ENCODE data around the gene ID4. TPM values are rescaled to one million over a fixed set of nuclear protein-coding genes. Genes with fewer than 3 reads are reported as not detected.

Gene ID4
- total RNA-seq, 2 donors from 2014 or later = 63.6 to 69.1 TPM

GRCh38 chr6:19812512-19813119 is 24.6 kb upstream of the ID4 start:
- WGBS = 61% methylated on average over 6 of the region's 6 CpGs
- H3K27ac ChIP-seq = no peak overlapping the region
- DNase-seq (ENCODE audit: low spot score) = no peak

GRCh38 chr6:19818805-19819204 is 18.4 kb upstream of the ID4 start:
- Histone ChIP-seq H3K4me3 (no peak overlapping the region), H3K27ac (no peak overlapping the region), H3K9me3 (no peaks in the 10 kb centered on the region), H3K27me3 (replicated peaks; ENCODE audit: insufficient read depth) (no peaks in the 10 kb centered on the region), H3K36me3 (no peaks in the 10 kb centered on the region), H3K4me1 (replicated peaks) (no peaks in the 10 kb centered on the region)
- no peak for TF ChIP-seq CTCF (IDR thresholded peaks at IDR 0.05)
- no peak for TF ChIP-seq POLR2A (IDR thresholded peaks at IDR 0.05)
- no peak for TF ChIP-seq POLR2AphosphoS5 (IDR thresholded peaks at IDR 0.05)
- DNase-seq (ENCODE audit: low spot score) = no peak
- 83% methylated on average over 2 of the region's 2 CpGs for WGBS
- intact Hi-C loops (cut with DNase I) = loop anchor here (10.0 kb wide), 1 partner anchor 824 kb away; no protein-coding TSS in a partner anchor

More at GRCh38 chr6:19812512-19813119, 24.6 kb upstream of the ID4 start:
- TF ChIP-seq POLR2AphosphoS5 (IDR thresholded peaks at IDR 0.05) (peak; percentile 47), POLR2A (IDR thresholded peaks at IDR 0.05) (no peak), CTCF (IDR thresholded peaks at IDR 0.05) (peak in 3 of 4 experiments; percentile 52 to 59 (median 53))
- no peaks in the 10 kb centered on the region for H3K27me3 ChIP-seq (replicated peaks; ENCODE audit: insufficient read depth)
- H3K4me3 ChIP-seq = no peak overlapping the region
- H3K9me3 ChIP-seq = no peaks in the 10 kb centered on the region
- intact Hi-C loops (cut with DNase I) = loop anchor here (5.0 to 10.0 kb wide), 2 partner anchors 40 to 818 kb away; no protein-coding TSS in a partner anchor
- no peaks in the 10 kb centered on the region for H3K4me1 ChIP-seq (replicated peaks)
- H3K36me3 ChIP-seq = no peaks in the 10 kb centered on the region

- DNase-seq (ENCODE audit: low spot score) = peak; percentile 77
- peak overlapping the region in 1 of 2 donors; percentile 54 for H3K27ac ChIP-seq
- intact Hi-C loops (cut with DNase I) = no loop called here
- no peaks in the 10 kb centered on the region for H3K27me3 ChIP-seq (replicated peaks; ENCODE audit: insufficient read depth)
- TF ChIP-seq POLR2AphosphoS5 (IDR thresholded peaks at IDR 0.05) (peak; percentile 63), CTCF (IDR thresholded peaks at IDR 0.05) (no peak)
- no peak overlapping the region for H3K4me3 ChIP-seq
- no peaks in the 10 kb centered on the region for H3K9me3 ChIP-seq
- no peaks in the 10 kb centered on the region for H3K36me3 ChIP-seq
- no peaks in the 10 kb centered on the region for H3K4me1 ChIP-seq (replicated peaks)
- WGBS = 60% methylated on average over 6 of the region's 6 CpGs
Observed at GRCh38 chr6:19824058-19824807, 12.9 kb upstream of the ID4 start.

- TF ChIP-seq POLR2AphosphoS5 (IDR thresholded peaks at IDR 0.05) (no peak), POLR2A (IDR thresholded peaks at IDR 0.05) (no peak), CTCF (IDR thresholded peaks at IDR 0.05) (no peak)
- H3K9me3 ChIP-seq = no peaks in the 10 kb centered on the region
- no peaks in the 10 kb centered on the region for H3K4me1 ChIP-seq (replicated peaks)
- intact Hi-C loops (cut with DNase I) = no loop called here
- no peak overlapping the region for H3K27ac ChIP-seq
- no peak overlapping the region for H3K4me3 ChIP-seq
- no peaks in the 10 kb centered on the region for H3K36me3 ChIP-seq
- no peak for DNase-seq (ENCODE audit: low spot score)
- no peaks in the 10 kb centered on the region for H3K27me3 ChIP-seq (replicated peaks; ENCODE audit: insufficient read depth)
- WGBS = 94% methylated on average over 5 of the region's 5 CpGs
Observed at GRCh38 chr6:19827247-19827646, 9.9 kb upstream of the ID4 start.

Measured in prostate gland (tissue), 2 donors.